GM21576 (cell line): ENCODE measurements around the gene ASTL.
A peak's percentile ranks its signal among the peaks of the same experiment; 100 is the strongest.
"Not testable (repeated sequence)": the region's sequence is repeated elsewhere in the genome, so short reads cannot be mapped to it uniquely, and the experiment has no call there.

Experiments used
- ATAC-seq: cut with Tn5 transposase; IDR thresholded peaks from one replicate; pipeline ENCODE4 v1.9.1; 2021; ENCODE audit warnings: mild to moderate bottlenecking, moderate library complexity; ENCODE audit not compliant: unreplicated experiment

The ASTL gene

DNA sequence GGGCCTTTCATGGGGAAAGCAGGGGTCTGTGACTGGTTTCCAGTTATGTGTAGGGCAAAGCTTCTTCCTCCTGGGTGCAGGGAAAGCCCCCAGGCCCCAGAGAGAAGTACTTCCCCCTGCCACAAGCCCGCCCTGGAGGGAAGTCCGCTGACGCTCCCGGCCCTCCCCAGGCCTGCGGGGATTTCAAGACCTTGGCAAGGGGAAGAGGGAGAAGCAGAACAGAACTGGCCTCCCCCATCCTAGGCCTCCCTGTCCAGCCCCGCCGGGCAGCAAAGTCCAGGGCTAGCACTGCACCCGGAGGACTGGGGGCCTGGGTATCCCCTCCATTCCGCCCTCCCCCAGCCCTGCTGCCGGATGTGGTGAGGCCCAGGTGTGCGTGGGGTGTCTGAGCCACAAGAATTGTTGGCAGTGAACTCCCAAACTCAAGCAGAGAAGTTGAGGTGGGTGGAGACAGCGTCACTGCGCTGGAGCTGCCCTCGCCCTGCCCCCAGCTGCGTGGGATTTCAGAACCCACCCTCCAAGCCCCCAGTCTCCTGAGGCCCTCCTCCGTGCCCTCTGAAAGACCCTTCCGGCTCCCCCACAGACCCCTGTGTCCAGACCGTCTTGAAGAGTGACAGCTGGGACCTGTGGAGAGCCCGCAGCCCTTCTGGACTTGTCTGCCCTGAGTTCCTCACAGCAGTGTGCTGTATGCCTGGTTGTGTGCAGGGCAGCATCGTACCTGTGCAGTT, 8.0 kb upstream of the ASTL start:
- peak; percentile 28 for ATAC-seq

DNA sequence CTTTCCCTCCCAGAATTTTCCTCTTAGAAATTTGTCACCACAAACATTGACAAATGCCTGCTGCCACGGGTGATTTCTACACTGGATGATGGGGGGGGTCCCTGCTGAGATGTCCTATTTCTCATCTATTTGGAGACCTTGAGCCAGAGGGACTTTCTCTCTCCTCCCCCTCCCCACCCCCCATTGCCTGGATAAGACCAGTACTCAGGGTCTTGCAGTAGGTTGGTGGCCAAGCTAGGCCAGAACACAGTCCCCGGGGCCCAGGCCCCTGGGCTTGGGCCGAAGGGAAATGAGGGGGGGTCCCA, 7.5 kb upstream of the ASTL start:
- ATAC-seq, result no peak

DNA sequence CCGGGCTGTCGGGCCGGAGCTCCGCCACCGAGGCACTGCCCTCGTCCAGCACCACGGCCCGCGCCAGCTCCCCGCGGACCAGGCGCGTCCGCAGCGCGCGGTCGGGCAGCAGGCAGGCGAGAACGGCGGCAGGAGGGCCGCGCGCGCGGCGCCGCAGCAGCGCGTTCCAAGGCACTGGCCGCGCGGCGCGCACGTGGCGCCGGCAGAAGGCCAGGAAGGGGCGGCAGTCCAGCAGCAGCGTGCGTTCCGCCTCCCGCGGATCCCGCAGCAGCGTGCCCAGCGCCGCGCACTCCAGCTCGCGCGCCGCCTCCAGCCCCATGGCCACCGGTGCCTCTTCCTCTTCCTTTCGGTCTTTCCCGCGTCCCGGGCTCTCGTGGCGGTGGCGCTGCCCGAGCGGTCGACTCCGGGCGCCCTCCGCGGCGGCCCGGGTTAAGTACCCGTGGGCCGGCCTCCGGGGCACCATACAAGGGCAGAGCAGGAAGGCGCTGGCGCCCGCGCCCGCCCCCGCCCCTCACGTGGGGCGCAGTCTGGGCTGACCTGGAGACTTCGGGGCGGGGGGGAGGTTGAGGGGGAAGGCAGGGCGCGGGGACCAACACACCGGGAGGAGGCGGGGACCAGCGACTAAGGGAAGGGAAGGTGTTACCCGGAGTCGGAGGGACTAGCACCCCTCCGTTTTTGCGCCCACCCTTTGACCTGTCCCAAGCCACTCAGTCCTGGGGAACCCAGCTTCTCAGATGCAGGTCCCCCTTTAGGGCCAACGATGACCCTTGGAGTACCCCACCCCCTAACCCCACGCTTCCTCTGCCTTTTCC, 6.9 kb upstream of the ASTL start, which contains the start of gene DUSP2:
Gene DUSP2, minus strand, starts transcription at position 405 of the 812 bp plus-strand sequence. Its CDS starts 86 bp downstream, at position 319.
- ATAC-seq, result peak; percentile 37

DNA sequence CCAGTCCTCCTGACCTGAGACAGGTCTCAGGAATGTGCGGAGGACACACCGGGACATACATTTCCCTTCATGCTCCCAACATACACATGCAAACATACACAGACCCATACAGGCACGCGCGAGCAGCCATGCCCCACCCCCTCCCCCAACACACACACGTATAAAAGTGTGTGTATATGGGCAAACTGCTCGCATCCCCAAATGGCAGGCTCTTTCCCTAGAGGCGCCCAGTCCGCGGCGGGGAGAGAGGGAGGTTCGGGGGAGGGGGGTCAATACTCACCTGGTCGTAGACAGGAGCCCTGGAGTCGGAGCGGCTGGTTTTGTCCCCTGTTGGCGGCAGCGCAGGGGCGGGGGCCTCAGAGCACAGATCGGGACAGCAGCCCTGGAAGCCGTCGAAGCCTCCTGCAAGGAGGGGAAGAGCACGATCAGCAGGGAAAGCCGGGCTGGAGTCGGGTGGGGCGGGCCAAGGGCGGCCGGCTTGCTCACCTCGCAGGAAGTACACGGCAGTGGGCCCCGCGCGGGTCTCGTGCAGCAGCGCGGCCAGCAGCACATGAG, 6.3 kb upstream of the ASTL start:
- ATAC-seq, result no peak

DNA sequence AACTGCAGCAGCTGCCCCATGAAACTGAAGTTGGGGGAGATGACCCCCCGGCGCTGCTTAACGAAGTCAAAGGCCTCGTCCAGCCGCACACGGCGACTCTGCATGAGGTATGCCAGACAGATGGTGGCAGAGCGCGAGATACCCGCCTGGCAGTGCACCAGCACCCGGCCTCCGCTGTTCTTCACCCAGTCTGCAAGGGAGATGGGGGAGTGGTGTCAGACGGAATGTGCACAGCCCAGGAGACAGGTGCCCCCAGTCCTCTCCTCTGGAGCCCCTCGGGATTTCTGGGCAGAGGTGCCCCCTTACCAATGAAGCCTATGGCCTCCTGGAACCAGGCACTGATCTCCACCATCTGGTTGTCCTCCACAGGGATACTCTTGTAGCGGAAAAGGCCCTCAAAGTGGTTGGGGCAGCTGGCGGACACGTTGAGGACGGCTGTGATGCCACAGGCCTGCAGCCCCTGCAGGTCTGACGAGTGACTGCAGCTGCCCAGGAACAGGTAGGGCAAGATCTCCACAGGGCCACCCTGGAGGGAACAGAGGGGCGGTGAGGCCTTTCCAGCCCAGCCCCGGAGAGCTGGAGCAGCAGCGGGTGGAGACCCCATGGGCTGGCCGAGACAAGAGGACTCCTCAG, 5.7 kb upstream of the ASTL start:
- ATAC-seq, result no peak

DNA sequence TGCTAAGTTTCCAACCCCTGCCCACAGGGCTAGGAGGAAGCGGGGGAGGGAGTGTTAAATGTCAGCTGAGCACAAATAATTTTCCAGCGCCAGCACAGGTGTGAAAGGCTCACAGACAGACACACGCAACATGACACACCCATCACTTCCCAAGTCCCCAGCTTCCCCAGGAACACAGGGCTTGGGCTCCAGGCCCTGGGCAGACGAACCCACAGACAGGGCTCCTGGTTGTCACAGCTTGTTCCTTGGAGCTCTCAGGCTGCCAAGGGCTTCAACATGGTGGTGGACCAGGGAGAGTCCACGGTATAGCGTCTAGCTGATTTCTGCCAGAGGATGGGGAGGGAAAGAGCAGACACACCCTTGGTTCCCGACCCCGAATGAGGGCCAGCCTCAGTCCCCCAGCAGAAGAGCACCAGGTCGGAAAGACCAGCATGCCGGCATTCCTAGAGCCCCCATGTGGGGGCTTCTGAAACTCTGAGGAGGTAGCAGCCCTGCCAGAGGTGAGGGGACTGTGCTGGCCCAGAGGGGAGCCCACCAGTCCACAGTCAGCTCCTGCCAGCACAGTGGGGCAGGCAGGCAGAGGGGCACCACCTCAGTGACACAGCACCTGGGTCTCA, 5.0 kb upstream of the ASTL start:
- ATAC-seq, result no peak

DNA sequence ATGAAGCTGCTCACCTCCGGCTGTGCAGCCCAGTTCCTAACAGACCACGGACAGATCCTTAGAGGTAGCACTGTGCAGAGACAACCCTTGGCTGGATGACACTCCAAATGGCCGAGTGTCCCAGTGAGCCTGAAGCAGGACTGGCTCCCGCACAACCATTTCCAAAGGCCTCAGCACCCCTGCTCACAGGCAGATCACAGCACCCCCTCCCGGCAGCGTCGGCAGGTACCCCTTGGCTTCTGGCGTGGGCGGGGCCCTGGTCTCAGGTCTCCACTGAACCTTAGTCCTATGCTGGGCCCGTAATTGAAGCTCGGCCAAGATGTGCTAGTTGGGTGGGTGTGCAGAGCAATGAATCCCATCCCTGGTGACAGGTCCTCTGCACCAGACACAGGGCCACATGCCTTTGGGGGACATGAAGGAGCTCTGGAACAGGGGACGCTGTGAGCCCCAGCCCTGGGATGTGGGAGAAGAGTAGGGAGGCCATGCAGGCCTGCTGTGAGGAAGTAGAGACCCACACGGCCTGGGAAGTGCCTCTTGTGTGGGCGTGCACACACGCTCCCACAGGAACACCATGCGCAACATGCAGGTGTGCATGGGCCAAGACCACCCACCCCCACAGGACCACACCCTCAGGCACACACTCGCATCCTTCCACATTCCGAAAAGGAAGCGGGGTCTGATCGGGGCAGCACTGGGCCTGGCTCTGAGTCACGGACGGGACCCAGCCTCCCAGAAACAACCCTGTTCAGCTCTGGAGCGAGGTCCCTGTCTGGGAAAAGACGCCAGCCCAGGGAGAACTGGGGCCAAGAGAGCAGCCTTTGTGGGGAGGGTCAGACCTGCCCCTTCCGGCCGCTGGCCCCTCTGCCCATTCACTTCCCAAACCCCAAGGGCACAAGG, 4.2 kb upstream of the ASTL start:
- ATAC-seq, result no peak

DNA sequence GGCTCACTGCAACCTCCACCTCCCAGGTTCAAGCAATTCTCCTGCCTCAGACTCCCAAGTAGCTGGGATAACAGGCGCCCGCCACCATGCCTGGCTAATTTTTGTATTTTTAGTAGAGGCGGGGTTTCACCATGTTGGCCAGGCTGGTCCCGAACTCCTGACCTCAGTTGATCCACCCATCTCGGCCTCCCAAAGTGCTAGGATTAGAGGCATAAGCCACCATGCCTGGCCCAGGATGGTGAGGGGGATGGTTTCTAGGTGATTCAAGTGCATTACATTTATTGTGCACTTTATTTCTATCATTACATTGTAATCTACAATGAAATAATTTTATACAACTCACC, 3.3 kb upstream of the ASTL start:
- not testable (repeated sequence) for ATAC-seq

DNA sequence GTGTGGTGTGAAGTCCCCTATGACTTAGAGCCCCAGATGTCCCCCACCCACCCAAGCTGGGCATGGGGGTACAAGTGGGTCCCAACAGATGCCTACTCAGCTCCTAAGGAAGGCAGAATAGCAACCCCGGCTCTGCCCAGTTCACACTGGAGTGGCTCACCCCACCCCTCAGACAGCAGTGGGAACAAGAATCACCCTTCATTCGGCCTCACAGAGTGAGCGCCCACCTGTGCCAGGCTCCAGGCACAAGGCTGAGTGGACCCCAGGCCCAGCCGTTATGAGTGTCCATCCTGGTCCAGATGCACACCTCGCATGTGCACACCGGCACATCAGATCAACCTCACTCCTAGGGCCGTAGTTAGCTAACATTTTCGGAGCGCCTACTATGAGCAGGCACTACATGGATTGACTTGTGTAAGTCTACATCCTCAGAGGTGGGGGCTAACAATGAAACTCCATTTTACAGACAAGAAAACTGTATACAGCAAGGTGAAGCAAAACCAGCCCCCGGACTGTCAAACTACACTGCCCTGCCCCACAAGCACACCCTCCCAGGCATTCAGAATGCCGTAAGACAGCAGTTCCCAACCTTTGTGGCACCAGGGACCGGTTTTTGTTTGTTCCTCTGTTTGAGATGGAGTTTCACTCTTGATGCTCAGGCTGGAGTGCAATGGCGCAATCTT, 2.8 kb upstream of the ASTL start:
- no peak for ATAC-seq

DNA sequence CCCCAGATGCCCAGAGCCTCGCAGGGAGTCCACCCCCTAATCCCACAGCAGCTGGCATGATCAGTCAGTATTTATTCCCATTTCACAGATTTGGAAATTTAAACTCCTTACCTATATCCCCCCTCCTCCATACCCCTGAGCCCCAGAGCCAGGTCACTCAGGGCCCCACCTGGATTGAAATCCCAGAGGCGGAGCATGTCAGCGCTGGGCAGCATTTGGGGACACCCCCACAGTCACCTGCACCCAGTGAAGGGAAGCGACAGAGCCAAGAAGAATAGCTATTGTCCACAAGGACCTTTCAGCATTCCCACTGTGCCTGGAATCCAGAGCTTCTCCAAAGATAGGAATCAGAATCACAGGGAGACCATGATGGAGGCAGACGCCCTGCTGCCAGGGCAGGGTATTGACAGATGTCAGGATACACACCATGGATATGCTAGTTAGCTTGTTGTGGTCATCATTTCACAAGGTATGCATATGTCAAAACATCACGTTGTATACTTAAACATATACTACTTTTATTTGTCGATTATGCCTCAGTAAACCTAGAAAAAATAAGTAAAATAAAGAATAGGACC, 968 bp upstream of the ASTL start:
- ATAC-seq, result no peak

DNA sequence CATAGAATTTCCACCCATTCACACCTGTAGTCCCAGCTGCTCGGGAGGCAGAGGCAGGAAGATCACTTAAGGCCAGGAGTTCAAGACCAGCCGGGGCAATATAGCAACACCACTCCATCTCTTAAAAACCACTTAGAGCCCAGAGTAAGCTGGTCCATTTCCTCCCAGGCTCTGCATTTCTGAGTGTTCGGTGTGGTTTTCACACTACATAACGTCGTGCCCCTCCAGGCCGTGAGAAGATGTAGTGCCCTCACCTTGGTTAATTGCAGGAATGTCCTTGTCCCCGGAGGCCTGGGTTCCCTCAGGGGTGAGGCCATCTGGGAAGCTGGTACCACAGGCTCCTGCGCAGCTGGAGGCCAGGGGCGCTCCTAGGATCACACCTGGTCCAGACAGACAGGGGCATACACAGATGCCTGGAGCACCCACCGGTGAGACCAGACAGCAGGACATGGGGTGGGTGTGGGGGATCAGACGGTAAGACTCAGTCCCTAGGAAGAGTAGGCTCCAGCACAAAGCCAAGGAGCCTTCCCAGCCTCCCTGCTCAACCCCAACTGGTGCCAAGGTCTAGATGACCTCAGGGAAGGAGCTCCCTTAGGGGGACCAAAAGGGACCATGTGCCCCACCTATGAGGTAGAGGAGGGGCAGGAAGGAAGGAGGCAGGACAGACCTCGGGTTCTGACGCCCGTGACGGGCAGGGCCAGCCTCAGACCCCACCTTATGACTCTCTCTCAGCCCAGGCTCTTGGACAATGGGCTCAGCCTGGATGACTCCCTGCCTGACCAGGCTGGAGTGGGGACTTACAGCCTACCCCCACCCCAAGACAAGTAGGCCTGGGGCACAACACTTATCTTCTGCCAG, 752 bp downstream of the ASTL start:
- ATAC-seq, result no peak

DNA sequence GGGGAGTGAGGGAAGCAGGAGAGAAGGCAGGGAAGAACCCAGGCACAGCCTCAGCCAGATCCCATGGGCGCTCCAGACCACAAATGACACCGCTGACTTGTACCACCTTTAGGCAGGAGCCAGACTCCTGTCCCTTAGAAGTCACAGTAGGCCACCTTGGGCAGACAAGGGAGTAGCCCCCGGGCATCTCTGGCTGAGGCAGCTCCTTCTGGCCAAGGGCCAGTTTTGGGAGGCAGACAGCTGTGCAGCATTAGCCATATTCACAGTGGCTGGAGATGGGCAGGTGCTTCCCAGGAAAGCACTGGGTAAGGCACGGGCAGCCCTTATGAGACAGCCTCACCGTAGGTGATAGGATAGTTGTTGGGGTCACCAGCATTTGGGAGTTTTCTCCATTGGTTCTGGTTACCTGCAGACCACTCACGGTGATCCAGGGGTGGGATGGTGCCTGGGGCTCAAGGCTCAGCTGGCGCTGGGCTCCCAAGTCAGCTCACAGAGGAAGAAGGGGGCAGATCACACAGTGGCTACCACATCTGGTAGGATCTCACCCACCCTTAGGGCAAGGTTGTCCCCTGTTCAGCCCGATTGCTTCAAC, 2.1 kb downstream of the ASTL start:
- no peak for ATAC-seq

DNA sequence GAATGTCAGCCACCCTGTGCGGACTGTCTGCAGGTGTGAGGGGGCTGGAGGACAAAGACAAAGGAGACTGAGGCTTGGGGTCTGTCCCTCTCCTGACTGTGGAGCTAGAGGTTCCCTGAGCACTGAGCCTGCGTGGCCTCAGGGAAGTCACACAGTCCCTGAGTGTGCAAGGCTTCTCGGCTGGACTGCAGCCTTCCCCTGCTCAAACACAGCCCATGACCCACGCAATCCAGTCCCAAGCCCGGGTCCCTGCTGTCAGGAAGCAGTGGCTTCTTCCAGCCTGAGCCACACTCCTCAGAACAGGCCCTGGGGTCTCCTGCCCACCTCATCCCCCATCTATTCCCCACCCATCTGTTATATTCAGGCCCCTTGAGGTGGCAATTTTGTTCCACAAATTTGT, 2.7 kb downstream of the ASTL start:
- ATAC-seq, result no peak

DNA sequence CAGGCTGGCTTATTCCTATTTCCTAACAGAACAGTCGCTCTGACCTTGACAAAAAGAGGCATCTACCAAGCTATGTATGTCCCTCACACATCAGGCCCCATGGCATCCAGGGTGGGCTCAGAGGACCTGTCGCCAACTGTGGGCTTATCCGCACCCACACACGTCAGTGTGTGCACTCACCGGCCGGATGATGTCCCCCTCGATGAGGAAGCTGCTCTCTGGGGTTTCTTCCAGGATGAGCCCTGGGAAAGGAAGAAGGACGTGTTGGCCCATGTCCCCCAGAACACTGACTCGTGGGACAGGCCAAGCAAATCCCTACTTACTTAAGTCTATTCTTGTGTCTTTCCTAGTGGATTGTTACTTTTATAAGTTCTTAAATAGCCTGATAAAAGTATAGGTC, 3.1 kb downstream of the ASTL start:
- ATAC-seq, result no peak

DNA sequence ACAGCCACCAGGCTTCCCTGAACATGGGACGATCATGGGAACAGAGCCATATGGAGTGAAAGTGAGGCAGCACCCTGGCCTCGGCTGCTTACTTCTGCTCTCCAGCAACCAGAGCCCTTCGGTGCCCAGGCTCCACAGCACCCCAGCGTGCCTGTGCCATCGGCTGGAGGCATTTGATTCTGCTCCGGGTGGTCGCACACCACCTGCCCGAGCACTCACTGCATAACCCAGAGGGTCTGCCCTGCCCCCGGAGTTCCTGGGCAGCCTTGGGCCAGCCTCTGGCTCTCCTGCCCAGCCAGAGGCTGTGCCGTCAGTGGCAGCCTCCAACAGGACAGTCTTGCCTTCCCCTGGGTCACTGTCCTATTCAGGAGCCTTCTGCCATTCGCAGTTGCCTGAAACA, 3.9 kb downstream of the ASTL start:
- ATAC-seq, result no peak

DNA sequence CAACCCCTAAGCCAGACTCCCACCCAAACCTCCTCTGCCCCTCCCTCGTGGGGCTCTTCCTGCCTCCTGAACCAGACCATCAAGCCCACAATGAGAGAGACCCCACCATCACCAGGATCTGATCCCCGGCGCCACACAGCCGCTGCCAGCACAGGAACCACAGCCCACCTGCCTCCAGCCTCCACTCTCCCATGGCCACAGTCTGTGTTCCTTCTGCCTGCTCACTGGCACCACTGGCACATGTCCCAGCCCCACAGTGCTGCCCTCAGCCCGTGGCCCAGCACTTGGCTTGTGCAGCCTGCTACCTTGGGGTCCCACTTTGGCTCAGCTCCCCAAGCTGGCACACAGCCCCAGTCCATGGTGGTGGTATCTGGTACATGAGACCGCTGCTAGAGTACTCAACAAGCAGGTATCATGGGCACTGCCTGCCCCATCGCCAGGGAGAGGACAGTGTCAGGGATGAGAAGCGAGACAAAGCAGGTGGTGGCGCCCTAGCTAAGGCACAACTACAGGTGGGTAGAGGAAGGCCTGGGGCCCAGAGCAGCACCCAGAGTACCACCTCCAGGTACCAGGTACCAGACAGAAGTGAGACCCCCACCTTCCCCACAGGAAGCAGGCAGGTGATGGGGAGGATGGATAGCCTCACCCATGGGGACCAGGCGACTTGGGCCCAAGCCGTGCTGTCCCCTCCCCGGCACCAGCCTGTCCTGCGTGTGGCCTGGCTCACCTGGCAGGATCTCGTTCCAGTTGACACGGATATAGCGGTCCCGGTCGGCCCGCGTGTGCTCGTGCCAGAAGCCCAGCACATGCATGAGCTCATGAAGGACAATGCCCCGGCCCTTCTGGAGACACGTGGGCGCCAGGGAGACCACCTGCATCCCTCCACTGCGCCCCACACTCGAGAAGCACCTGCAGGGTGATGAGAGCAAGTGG, 6.2 kb downstream of the ASTL start:
- ATAC-seq, result no peak

DNA sequence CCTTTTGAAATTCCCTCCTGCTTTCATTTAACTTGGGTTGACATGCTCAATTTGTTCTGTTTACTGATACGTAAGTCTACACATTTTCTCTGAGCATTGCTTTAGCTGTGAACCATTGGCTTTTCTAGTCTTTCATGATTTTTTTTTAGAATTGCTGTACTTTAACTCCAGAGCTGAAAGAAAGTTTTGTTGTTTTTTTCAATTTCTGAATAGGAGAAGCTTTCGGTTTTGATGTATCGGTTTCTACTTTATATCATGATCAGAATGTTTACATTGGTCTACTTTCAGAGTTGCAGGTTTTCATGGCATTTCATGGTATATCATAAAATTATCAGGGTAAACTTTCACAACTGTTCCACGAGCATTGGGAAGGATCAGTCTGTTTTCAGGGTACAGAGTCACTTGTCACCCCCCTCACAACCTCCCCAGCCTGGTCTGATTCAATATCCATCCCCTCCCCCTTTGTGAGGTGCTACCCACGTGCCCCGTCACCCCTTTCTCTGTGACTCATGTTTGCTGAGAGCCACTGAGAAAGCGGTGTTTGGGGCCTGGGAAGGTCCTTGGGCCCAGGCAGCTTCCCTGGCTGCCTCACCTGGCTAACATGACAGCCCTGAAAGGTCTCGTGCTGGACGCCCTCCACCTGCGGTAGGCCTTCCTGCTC, 7.0 kb downstream of the ASTL start:
- ATAC-seq, result no peak
